Keratinocyte (primary cell): ENCODE measurements around the gene FAM219A. TPM values are rescaled to one million over a fixed set of nuclear protein-coding genes. Genes with fewer than 3 reads are reported as not detected.

Experiments
- DNase-seq: peaks from one replicate; pipeline ENCODE4 v3.0.0-alpha.2; 2011; ENCODE audit warnings: low read depth, missing footprints, low spot score
- FAIRE-seq: peaks from 2 replicates; lab custom pipeline; 2011; peaks lifted over from hg19 to GRCh38; lab: Jason Lieb, UNC
- H2AFZ ChIP-seq: 2 replicates; pipeline ENCODE4 v1.6.0; 2012; ENCODE audit warnings: low read length, control low read depth, inconsistent platforms; ENCODE audit not compliant: control insufficient read depth
- H3K27ac ChIP-seq: 2 replicates; pipeline ENCODE4 v1.5.1; 2011; ENCODE audit warnings: low read length; ENCODE audit not compliant: control insufficient read depth, insufficient read depth
- H3K27me3 ChIP-seq: 3 replicates; pipeline ENCODE4 v1.6.0; 2011; ENCODE audit warnings: low read length; ENCODE audit not compliant: control insufficient read depth, insufficient read depth; ENCODE audit errors: extremely low read depth
- H3K36me3 ChIP-seq, 2 experiments: 2 replicates in 1 of 2; 3 replicates in 1 of 2; pipeline ENCODE4 v1.5.1; 2011; ENCODE audit warnings: low read length in 2 of 2, mild to moderate bottlenecking in 1 of 2; ENCODE audit not compliant: control insufficient read depth in 2 of 2, insufficient read depth in 2 of 2; ENCODE audit errors: extremely low read depth in 1 of 2
- H3K4me1 ChIP-seq: 3 replicates; pipeline ENCODE4 v1.5.1; 2011; ENCODE audit warnings: low read length; ENCODE audit not compliant: control insufficient read depth, insufficient read depth; ENCODE audit errors: extremely low read depth
- H3K4me2 ChIP-seq: 3 replicates; pipeline ENCODE4 v1.6.0; 2011; ENCODE audit warnings: low read depth, low read length; ENCODE audit not compliant: control insufficient read depth, insufficient read depth; ENCODE audit errors: extremely low read depth
- H3K4me3 ChIP-seq, 3 experiments: fragments of 200-600 bp in 1 of 3; sonication (generic) in 1 of 3; 2 replicates in 2 of 3; 3 replicates in 1 of 3; pipeline ENCODE4 v1.5.1; 2011 to 2016; ENCODE audit warnings: low read length in 3 of 3, mild to moderate bottlenecking in 3 of 3, control low read depth in 2 of 3, inconsistent platforms in 1 of 3, low read depth in 1 of 3, mixed read lengths in 1 of 3, mixed run types in 1 of 3, moderate library complexity in 1 of 3; ENCODE audit not compliant: control insufficient read depth in 2 of 3, insufficient read depth in 2 of 3; ENCODE audit errors: extremely low read depth in 1 of 3
- H3K79me2 ChIP-seq: 2 replicates; pipeline ENCODE4 v1.6.0; 2012; ENCODE audit warnings: low read length; ENCODE audit not compliant: control insufficient read depth, insufficient read depth
- H3K9ac ChIP-seq: 3 replicates; pipeline ENCODE4 v1.6.0; 2011; ENCODE audit warnings: low read length; ENCODE audit not compliant: control insufficient read depth, insufficient read depth; ENCODE audit errors: extremely low read depth
- H3K9me1 ChIP-seq: 3 replicates; pipeline ENCODE4 v1.6.0; 2011; ENCODE audit warnings: low read length; ENCODE audit not compliant: control insufficient read depth, insufficient read depth; ENCODE audit errors: extremely low read depth
- H3K9me3 ChIP-seq: 2 replicates; pipeline ENCODE4 v1.5.1; 2012; ENCODE audit warnings: low read depth, low read length; ENCODE audit not compliant: control insufficient read depth
- H4K20me1 ChIP-seq: 3 replicates; pipeline ENCODE4 v1.6.0; 2011; ENCODE audit warnings: low read length; ENCODE audit not compliant: control insufficient read depth, insufficient read depth; ENCODE audit errors: extremely low read depth
- CTCF ChIP-seq, 3 experiments: IDR thresholded peaks in 1 of 3; conservative IDR thresholded peaks in 1 of 3; optimal IDR thresholded peaks in 1 of 3; 2 replicates in 2 of 3; 3 replicates in 1 of 3; pipeline versions ENCODE3 to v1.5.1; 2011; ENCODE audit warnings: low read length in 3 of 3, mild to moderate bottlenecking in 3 of 3, moderate library complexity in 2 of 3, control low read depth in 1 of 3, inconsistent platforms in 1 of 3; ENCODE audit not compliant: insufficient read depth in 2 of 3; ENCODE audit errors: extremely low read depth in 1 of 3
- EZH2 ChIP-seq: IDR thresholded peaks from one replicate; pipeline ENCODE4 v1.6.1; 2012; ENCODE audit warnings: inconsistent platforms, mild to moderate bottlenecking, low read length, moderate library complexity
- dilution Hi-C: fragments of 300-500 bp; cut with MboI; formaldehyde crosslinking; loops from one replicate; pipeline ENCODE4 v1.7.0; 2020; ENCODE audit warnings: low sequenced_read_pairs; ENCODE audit not compliant: extremely low pct_ligation_motif_present
- polyA plus RNA-seq, 5 experiments: library from polyadenylated mRNA; depleted of rRNA in 3 of 5; stranded (reverse) in 3 of 5; stranded (forward) in 1 of 5; unstranded in 1 of 5; fragments of >200 nt; gene quantifications; 1 replicate in 1 of 5; 2 replicates in 3 of 5; 3 replicates in 1 of 5; pipeline versions ENCODE4 v1.2.1 to v1.2.3, GENCODE V29; 2011 to 2012; ENCODE audit warnings: missing spikeins in 2 of 5, low read depth in 1 of 5, low replicate concordance in 1 of 5

The FAM219A gene
- polyA plus RNA-seq, 1 donor (not counting 4 experiments of a cell fraction or from before 2014, with no cell fraction given): 8.9 TPM

DNA sequence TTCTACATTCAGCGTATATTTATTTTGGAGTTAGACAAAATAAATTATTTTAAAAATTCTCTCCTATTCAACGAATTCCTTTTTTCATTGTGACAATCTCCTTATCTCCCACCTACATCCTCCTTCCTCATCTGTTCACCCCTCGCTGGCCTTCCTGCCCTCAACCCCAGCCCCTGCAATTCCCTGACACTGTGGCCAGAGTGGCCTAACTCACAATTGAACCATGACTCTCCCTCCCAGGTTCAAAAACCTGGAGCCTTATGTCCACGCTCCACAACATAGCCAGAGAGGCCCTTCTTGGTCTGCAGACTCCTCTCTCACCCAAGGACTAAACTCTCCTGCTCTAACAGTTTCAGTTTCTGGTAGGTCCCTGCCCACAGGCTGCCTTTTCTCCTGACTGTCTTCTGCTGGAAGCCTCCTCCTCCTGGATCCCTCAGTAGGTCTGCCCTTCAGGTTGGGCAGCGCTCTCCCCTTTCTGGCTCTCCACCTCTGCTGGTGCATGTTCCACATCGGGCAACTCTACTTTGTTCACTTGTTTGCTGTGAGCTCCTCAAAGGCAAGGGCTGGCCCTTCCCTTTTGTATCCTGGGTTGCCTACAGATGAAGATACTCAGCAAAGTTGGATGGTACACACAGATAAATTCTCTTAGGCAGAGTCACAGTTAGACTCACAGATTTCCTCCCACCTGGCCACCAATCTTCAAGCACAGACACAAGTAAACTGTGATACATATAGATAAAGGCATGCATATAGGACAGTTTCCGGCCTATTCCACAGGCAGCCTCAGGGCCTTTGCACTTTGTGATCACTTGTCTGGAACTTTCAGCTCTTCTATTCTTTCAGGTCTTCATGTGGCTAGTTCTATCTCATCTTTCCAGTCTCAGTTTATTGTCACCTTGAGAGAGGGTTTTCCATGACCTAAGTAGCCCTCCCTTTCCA lies 61.8 kb downstream of the FAM219A start:
- Histone ChIP-seq H3K4me3 (no peak overlapping the region), H4K20me1 (no peaks in the 10 kb centered on the region), H3K79me2 (no peaks in the 10 kb centered on the region), H3K9me1 (no peaks in the 10 kb centered on the region), H3K9me3 (no peaks in the 10 kb centered on the region), H3K36me3 (peaks cover 6 to 9% of the 10 kb centered on the region in 2 experiments), H3K4me2 (no peak overlapping the region), H3K27me3 (no peaks in the 10 kb centered on the region), H2AFZ (no peak overlapping the region), H3K27ac (no peak overlapping the region), H3K4me1 (no peaks in the 10 kb centered on the region), H3K9ac (no peak overlapping the region)
- FAIRE-seq: no peak
- dilution Hi-C loops: no loop called here
- TF ChIP-seq CTCF (optimal IDR thresholded peaks at IDR 0.05 in 1 of 3, IDR thresholded peaks at IDR 0.05 in 1 of 3, conservative IDR thresholded peaks at IDR 0.05 in 1 of 3; ENCODE audit: extremely low read depth in 1 of 3, insufficient read depth in 2 of 3, low read length in 3 of 3) (no peak), EZH2 (no peak)
- DNase-seq: no peak

GRCh38 chr9:34392511-34392910 lies 65.9 kb downstream of the FAM219A start:
- Histone ChIP-seq H3K9me1 (no peaks in the 10 kb centered on the region), H3K79me2 (no peaks in the 10 kb centered on the region), H3K27me3 (no peaks in the 10 kb centered on the region), H3K9me3 (no peaks in the 10 kb centered on the region), H3K4me2 (no peak overlapping the region), H3K9ac (no peak overlapping the region), H3K36me3 (peaks cover 0 to 2% of the 10 kb centered on the region in 2 experiments), H3K4me1 (no peaks in the 10 kb centered on the region), H4K20me1 (no peaks in the 10 kb centered on the region), H3K27ac (no peak overlapping the region), H3K4me3 (no peak overlapping the region), H2AFZ (no peak overlapping the region)
- no peak for DNase-seq
- no peak for TF ChIP-seq EZH2
- TF ChIP-seq CTCF (optimal IDR thresholded peaks at IDR 0.05 in 1 of 3, IDR thresholded peaks at IDR 0.05 in 1 of 3, conservative IDR thresholded peaks at IDR 0.05 in 1 of 3; ENCODE audit: extremely low read depth in 1 of 3, insufficient read depth in 2 of 3, low read length in 3 of 3): no peak
- dilution Hi-C loops: no loop called here
- no peak for FAIRE-seq
